ENCODE results near the gene PPTC7.

Gene PPTC7

GRCh38 chr12:110540048-110540447 lies 43.1 kb downstream of the PPTC7 start:
- no peak for TF ChIP-seq CTCF (IDR thresholded peaks at IDR 0.05; ENCODE audit: insufficient read depth, low read length, missing control alignments)
- no peak for DNase-seq (ENCODE audit: low read depth, low spot score)
- no peak overlapping the region for H3K4me3 ChIP-seq (ENCODE audit: low read depth, low read length)
- ChIA-PET POLR2A (no interaction called here), CTCF (interaction anchor here (0.8 to 9.0 kb wide), 6 partner anchors 9 to 61 kb away, joined by 3 to 85 read pairs (median 4); no protein-coding TSS in a partner anchor)

- CTCF ChIA-PET, result interaction anchor here (0.8 to 9.0 kb wide), 8 partner anchors 10 to 62 kb away, joined by 3 to 85 read pairs (median 4); no protein-coding TSS in a partner anchor
- DNase-seq (ENCODE audit: low read depth, low spot score), result no peak
- POLR2A ChIA-PET, result no interaction called here
- H3K4me3 ChIP-seq (ENCODE audit: low read depth, low read length), result no peak overlapping the region
- TF ChIP-seq CTCF (IDR thresholded peaks at IDR 0.05; ENCODE audit: insufficient read depth, low read length, missing control alignments), result no peak
Measured at GRCh38 chr12:110538869-110539622, 44.1 kb downstream of the PPTC7 start.

- CTCF ChIA-PET, result interaction anchor here (0.8 to 9.0 kb wide), 7 partner anchors 11 to 63 kb away, joined by 4 to 85 read pairs (median 9); no protein-coding TSS in a partner anchor
- H3K4me3 ChIP-seq (ENCODE audit: low read depth, low read length), result no peak overlapping the region
- TF ChIP-seq CTCF (IDR thresholded peaks at IDR 0.05; ENCODE audit: insufficient read depth, low read length, missing control alignments), result no peak
- POLR2A ChIA-PET, result no interaction called here
- DNase-seq (ENCODE audit: low read depth, low spot score), result no peak
Measured at GRCh38 chr12:110537605-110538409, 45.3 kb downstream of the PPTC7 start.

- ChIA-PET POLR2A (interaction anchor here (0.6 kb wide), 1 partner anchor 14 kb away, joined by 3 read pairs; no protein-coding TSS in a partner anchor), CTCF (interaction anchor here (1.3 to 9.0 kb wide), 4 partner anchors 13 to 64 kb away, joined by 4 to 85 read pairs (median 20); no protein-coding TSS in a partner anchor)
- H3K4me3 ChIP-seq (ENCODE audit: low read depth, low read length), result no peak overlapping the region
- TF ChIP-seq CTCF (IDR thresholded peaks at IDR 0.05; ENCODE audit: insufficient read depth, low read length, missing control alignments), result no peak
- DNase-seq (ENCODE audit: low read depth, low spot score), result no peak
Measured at GRCh38 chr12:110536834-110537604, 46.1 kb downstream of the PPTC7 start.

GRCh38 chr12:110534811-110535210 lies 48.3 kb downstream of the PPTC7 start:
- H3K4me3 ChIP-seq (ENCODE audit: low read depth, low read length), result no peak overlapping the region
- TF ChIP-seq CTCF (IDR thresholded peaks at IDR 0.05; ENCODE audit: insufficient read depth, low read length, missing control alignments), result no peak
- no peak for DNase-seq (ENCODE audit: low read depth, low spot score)
- ChIA-PET CTCF (interaction anchor here (1.2 to 9.0 kb wide), 7 partner anchors 17 to 862 kb away, joined by 3 to 85 read pairs (median 4); partner anchors contain the start of genes ARPC3, FAM216A and GPN3), POLR2A (interaction anchor here (0.7 kb wide), 1 partner anchor 10 kb away, joined by 3 read pairs; no protein-coding TSS in a partner anchor)

All from AG04449 (cell line).